Right lobe of liver (tissue), 6 donors: ENCODE data around the gene MFSD1. TPM values are rescaled to one million over a fixed set of nuclear protein-coding genes. Genes with fewer than 3 reads are reported as not detected.

Source experiments
- ATAC-seq, 4 donors: fragments of 200-7000 bp; cut with Tn5 transposase; one replicate each; pipeline ENCODE4 v1.9.1; 2020; ENCODE audit warnings: mild to moderate bottlenecking in 4 of 4, moderate library complexity in 4 of 4
- DNase-seq, 3 donors: peaks; one replicate each; pipeline ENCODE4 v3.0.0-alpha.2; 2020
- H3K27ac ChIP-seq, 3 donors: fragments of 200-600 bp; one replicate each; pipeline ENCODE4 v1.8.0; 2022
- H3K27me3 ChIP-seq, 2 donors: fragments of 200-600 bp; one replicate each; pipeline ENCODE4 v1.8.0; 2022
- H3K36me3 ChIP-seq, 4 donors: fragments of 200-600 bp; sonication (generic) in 1 of 4; one replicate each; pipeline versions ENCODE4 v1.5.1 to v1.8.0; 2017 to 2022; ENCODE audit warnings: control low read depth in 1 of 4
- H3K4me1 ChIP-seq, 4 donors: fragments of 200-600 bp; sonication (generic) in 1 of 4; one replicate each; pipeline versions ENCODE4 v1.5.1 to v1.8.0; 2017 to 2022; ENCODE audit warnings: control low read depth in 1 of 4
- H3K4me3 ChIP-seq, 3 donors: fragments of 200-600 bp; one replicate each; pipeline ENCODE4 v1.8.0; 2022
- H3K9me3 ChIP-seq, 4 donors: fragments of 200-600 bp; sonication (generic) in 1 of 4; one replicate each; pipeline versions ENCODE4 v1.5.1 to v1.8.0; 2017 to 2022; ENCODE audit warnings: control low read depth in 1 of 4
- POLR2A ChIP-seq: fragments of 450-650 bp; IDR thresholded peaks from one replicate; pipeline ENCODE4 v1.6.1; 2017; ENCODE audit warnings: antibody characterized with exemption, mild to moderate bottlenecking
- WGBS: methylation state at CpG from one replicate; pipeline ENCODE4 v1.1.6; 2018; ENCODE audit warnings: low coverage, low lambda C conversion rate; ENCODE audit not compliant: insufficient coverage; ENCODE audit errors: missing lambda C conversion rate; 5-methylcytosine and 5-hydroxymethylcytosine counted together
- intact Hi-C, 2 donors: fragments of 100-400 bp; cut with DNase I; formaldehyde crosslinking; loops; one replicate each; pipeline versions ENCODE4 v1.11.2 to v1.14.1; 2022
- total RNA-seq, 6 experiments: library from RNA; depleted of rRNA in 2 of 6; stranded (reverse); fragments of >200 nt in 2 of 6; fragmentation: NEBNext Ultra II Directional in 3 of 6; extraction: Animal tissue kit (Norgen Biotek cat#: 25700) in 3 of 6; gene quantifications; one replicate each; pipeline versions ENCODE4 v1.1.0 to v1.2.4, GENCODE V29; 2016 to 2023
- TF ChIP-seq, protein P1 (sequence below), 4 donors: fragments of 200-600 bp in 3 of 4; fragments of 450-650 bp in 1 of 4; IDR thresholded peaks; one replicate each; pipeline versions ENCODE4 v1.5.1 to v1.8.0; 2016 to 2022; ENCODE audit warnings: antibody characterized with exemption in 4 of 4, mild to moderate bottlenecking in 2 of 4
- donor health status: DM: no; HTN: yes; CAD: no.
- donor health status: DM: no; HTN: no; CAD: no.
- donor health status: DM: no; HTN: no; CAD: no.
- donor health status: DM: no; HTN: yes; CAD: no.
- donor health status: DM: no; HTN: yes; CAD: no.

Gene MFSD1
- total RNA-seq, 6 experiments from 2014 or later, result 25.3 to 38.5 (median 35.3) TPM

DNA sequence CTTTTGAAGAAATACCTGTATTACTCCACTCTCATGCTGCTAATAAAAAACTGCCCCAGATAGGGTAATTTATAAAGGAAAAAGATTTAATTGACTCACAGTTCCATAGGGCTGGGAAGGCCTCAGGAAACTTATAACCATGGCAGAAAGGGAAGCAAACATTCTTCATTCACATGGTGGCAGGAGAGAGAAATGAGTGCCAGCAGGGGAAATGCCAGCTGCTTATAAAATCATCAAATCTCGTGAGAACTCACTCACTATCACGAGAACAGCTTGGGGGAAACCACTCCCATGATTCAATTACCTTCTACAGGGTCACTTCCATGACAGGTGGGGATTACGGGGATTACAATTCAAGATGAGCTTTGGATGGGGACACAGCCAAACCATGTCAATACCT is 18.7 kb downstream of the MFSD1 start:
- H3K36me3 ChIP-seq, result peaks cover 4 to 61% (median 24%) of the 10 kb centered on the region in 4 donors
- TF ChIP-seq, protein P1, sequence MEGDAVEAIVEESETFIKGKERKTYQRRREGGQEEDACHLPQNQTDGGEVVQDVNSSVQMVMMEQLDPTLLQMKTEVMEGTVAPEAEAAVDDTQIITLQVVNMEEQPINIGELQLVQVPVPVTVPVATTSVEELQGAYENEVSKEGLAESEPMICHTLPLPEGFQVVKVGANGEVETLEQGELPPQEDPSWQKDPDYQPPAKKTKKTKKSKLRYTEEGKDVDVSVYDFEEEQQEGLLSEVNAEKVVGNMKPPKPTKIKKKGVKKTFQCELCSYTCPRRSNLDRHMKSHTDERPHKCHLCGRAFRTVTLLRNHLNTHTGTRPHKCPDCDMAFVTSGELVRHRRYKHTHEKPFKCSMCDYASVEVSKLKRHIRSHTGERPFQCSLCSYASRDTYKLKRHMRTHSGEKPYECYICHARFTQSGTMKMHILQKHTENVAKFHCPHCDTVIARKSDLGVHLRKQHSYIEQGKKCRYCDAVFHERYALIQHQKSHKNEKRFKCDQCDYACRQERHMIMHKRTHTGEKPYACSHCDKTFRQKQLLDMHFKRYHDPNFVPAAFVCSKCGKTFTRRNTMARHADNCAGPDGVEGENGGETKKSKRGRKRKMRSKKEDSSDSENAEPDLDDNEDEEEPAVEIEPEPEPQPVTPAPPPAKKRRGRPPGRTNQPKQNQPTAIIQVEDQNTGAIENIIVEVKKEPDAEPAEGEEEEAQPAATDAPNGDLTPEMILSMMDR (IDR thresholded peaks at IDR 0.05), result no peak
- no peak for TF ChIP-seq POLR2A

DNA sequence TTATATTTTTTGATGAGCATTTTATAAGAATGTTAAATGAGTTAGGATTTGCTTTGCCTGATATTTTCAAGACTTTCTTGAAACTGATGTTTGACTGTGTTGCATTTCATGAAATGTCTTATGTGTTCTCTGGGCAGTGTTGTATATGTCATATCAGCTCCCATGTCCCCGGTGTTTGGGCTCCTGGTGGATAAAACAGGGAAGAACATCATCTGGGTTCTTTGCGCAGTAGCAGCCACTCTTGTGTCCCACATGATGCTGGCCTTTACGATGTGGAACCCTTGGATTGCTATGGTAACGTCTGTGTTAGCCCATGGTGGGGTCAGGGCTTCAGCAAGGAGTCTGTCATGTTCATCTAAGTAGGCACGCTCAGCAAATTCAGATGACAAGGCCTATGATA is 20.0 kb downstream of the MFSD1 start:
- ATAC-seq, result no peak
- peaks cover 4 to 63% (median 24%) of the 10 kb centered on the region in 4 donors for H3K36me3 ChIP-seq
- TF ChIP-seq POLR2A, result no peak
- TF ChIP-seq, protein P1 (IDR thresholded peaks at IDR 0.05), result no peak

More for the DNA sequence above, 18.7 kb downstream of the MFSD1 start:
- Histone ChIP-seq H3K27ac (no peak overlapping the region), H3K4me1 (no peaks in the 10 kb centered on the region), H3K9me3 (no peaks in the 10 kb centered on the region), H3K4me3 (no peak overlapping the region), H3K27me3 (no peaks in the 10 kb centered on the region)
- DNase-seq, result no peak
- 81% methylated on average over 3 of the region's 3 CpGs for WGBS
- intact Hi-C loops, result no loop called here
- ATAC-seq, result no peak

GRCh38 chr3:158823426-158823825 is 21.6 kb downstream of the MFSD1 start:
- ATAC-seq (no peak), DNase-seq (no peak)
- 100% methylated on average over 4 of the region's 4 CpGs for WGBS
- Histone ChIP-seq H3K27ac (no peak overlapping the region), H3K36me3 (peaks cover 4 to 67% (median 21%) of the 10 kb centered on the region in 4 donors), H3K4me3 (no peak overlapping the region), H3K4me1 (no peaks in the 10 kb centered on the region), H3K9me3 (no peaks in the 10 kb centered on the region), H3K27me3 (no peaks in the 10 kb centered on the region)
- TF ChIP-seq, protein P1 (IDR thresholded peaks at IDR 0.05), result no peak
- TF ChIP-seq POLR2A, result no peak
- intact Hi-C loops, result no loop called here

More for the DNA sequence above, 20.0 kb downstream of the MFSD1 start:
- H3K9me3 ChIP-seq, result no peaks in the 10 kb centered on the region
- DNase-seq, result no peak
- H3K27me3 ChIP-seq, result no peaks in the 10 kb centered on the region
- no peaks in the 10 kb centered on the region for H3K4me1 ChIP-seq
- H3K27ac ChIP-seq, result no peak overlapping the region
- no peak overlapping the region for H3K4me3 ChIP-seq
- intact Hi-C loops, result no loop called here
- 92% methylated on average over 2 of the region's 5 CpGs for WGBS

DNA sequence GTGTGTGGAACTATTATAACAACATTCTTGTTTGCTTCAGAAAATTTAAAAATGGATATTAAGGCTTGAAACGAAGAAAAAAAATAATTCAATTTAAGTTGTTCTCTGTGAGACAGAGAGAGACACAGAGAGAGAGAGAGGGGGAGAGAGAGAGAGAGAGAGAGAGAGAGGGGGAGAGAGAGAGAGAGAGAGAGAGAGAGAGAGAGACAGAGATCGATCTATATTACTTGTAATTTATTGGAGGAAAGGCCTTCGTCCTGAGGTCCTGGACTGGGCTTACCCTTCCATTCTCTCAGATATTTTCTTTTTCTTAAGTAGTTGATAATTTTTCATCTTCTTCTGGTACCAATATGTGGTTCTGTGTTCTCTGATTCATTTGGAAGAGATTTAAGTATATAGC is 25.9 kb downstream of the MFSD1 start:
- TF ChIP-seq POLR2A, result no peak
- TF ChIP-seq, protein P1 (IDR thresholded peaks at IDR 0.05), result no peak
- no peak for DNase-seq
- H3K27me3 ChIP-seq, result no peaks in the 10 kb centered on the region
- H3K36me3 ChIP-seq, result peaks cover 0 to 50% (median 9%) of the 10 kb centered on the region in 4 donors
- WGBS, result 90% methylated on average over 2 of the region's 3 CpGs
- H3K9me3 ChIP-seq, result no peaks in the 10 kb centered on the region
- ATAC-seq, result no peak
- H3K27ac ChIP-seq, result no peak overlapping the region
- H3K4me1 ChIP-seq, result no peaks in the 10 kb centered on the region
- intact Hi-C loops, result no loop called here
- H3K4me3 ChIP-seq, result no peak overlapping the region

- no peak for ATAC-seq
- intact Hi-C loops, result no loop called here
- 91% methylated on average over 4 of the region's 4 CpGs for WGBS
These were observed 28.5 kb downstream of the MFSD1 start for GRCh38 chr3:158830391-158830790.

More at GRCh38 chr3:158830391-158830790, 28.5 kb downstream of the MFSD1 start:
- no peak for DNase-seq
- H3K4me3 ChIP-seq, result no peak overlapping the region
- no peaks in the 10 kb centered on the region for H3K4me1 ChIP-seq
- H3K27me3 ChIP-seq, result no peaks in the 10 kb centered on the region
- H3K9me3 ChIP-seq, result no peaks in the 10 kb centered on the region
- H3K27ac ChIP-seq, result no peak overlapping the region
- peaks cover 0 to 24% (median 0%) of the 10 kb centered on the region in 4 donors for H3K36me3 ChIP-seq
- TF ChIP-seq POLR2A, result no peak
- TF ChIP-seq, protein P1 (IDR thresholded peaks at IDR 0.05), result no peak
